ENCODE data around the gene PPM1H. TPM values are rescaled to one million over a fixed set of nuclear protein-coding genes. Genes with fewer than 3 reads are reported as not detected.

PPM1H gene
- total RNA-seq, 3 donors from 2014 or later = 4.9 to 6.1 (median 5.8) TPM

DNA sequence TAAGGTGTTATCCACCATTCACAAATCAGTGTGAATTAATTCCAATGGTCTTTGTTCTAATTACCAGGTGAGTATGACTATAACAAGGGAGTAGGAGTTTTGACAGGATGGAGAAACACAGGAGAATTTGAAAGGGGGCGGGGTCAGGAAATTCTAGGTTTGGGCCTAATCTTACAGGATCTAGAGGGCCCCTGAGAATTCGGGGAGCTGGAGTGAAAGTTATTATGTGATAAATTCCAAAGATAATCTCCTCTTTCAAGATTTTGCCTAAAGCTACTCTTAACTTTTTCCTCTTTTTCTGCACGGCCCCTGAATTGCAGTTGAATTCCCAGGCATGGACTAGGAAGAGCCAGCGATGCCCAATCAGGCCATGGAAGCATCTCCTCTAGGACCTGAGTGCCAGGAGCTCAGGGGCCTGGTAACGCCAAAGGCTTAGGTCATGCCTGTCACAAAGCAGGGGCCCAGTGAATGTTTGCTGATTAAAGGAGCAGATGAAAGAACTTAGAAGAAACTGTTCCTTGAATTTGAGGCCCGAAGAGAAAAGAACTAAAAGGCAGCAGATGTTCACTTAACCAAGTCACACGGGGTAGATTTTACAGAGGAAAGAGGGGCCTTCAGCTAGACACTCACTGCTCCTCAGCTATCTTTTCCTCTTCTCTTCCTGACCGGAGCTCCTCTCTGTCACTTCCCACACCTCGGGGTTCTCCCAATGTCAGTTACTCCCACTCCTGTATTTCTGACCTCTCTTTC is 195.5 kb downstream of the PPM1H start:
- ATAC-seq = no peak
- no peaks in the 10 kb centered on the region for H3K36me3 ChIP-seq (ENCODE audit: low read depth)
- intact Hi-C loops (cut with DNase I, micrococcal nuclease) = no loop called here
- TF ChIP-seq, protein P1, sequence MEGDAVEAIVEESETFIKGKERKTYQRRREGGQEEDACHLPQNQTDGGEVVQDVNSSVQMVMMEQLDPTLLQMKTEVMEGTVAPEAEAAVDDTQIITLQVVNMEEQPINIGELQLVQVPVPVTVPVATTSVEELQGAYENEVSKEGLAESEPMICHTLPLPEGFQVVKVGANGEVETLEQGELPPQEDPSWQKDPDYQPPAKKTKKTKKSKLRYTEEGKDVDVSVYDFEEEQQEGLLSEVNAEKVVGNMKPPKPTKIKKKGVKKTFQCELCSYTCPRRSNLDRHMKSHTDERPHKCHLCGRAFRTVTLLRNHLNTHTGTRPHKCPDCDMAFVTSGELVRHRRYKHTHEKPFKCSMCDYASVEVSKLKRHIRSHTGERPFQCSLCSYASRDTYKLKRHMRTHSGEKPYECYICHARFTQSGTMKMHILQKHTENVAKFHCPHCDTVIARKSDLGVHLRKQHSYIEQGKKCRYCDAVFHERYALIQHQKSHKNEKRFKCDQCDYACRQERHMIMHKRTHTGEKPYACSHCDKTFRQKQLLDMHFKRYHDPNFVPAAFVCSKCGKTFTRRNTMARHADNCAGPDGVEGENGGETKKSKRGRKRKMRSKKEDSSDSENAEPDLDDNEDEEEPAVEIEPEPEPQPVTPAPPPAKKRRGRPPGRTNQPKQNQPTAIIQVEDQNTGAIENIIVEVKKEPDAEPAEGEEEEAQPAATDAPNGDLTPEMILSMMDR (IDR thresholded peaks at IDR 0.05) = no peak
- no peaks in the 10 kb centered on the region for H3K9me3 ChIP-seq
- no peaks in the 10 kb centered on the region for H3K4me1 ChIP-seq (ENCODE audit: low read depth)
- no peak for DNase-seq
- H3K4me3 ChIP-seq = no peak overlapping the region

DNA sequence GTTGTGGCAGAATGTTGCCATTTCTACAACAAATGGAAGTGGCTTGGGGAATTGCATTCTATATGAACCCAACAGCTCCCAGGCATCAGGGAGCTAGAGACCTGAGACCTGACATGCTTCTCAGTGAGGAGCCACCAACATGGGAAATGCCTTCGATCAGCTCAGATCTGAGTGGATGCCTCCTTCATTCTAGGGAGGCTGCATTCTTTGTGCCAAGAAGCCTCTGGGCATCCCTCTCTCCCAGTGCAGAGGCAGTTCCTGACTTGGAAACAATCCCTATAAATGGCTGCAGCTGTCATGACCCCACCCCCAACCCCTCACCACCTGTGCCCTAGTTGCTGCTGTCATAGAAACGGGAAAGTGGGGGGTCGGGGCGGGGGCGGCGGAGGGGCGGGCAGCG is 196.3 kb downstream of the PPM1H start:
- no peaks in the 10 kb centered on the region for H3K9me3 ChIP-seq
- DNase-seq = no peak
- H3K4me3 ChIP-seq = no peak overlapping the region
- TF ChIP-seq, protein P1 (IDR thresholded peaks at IDR 0.05) = no peak
- no peaks in the 10 kb centered on the region for H3K4me1 ChIP-seq (ENCODE audit: low read depth)
- no peaks in the 10 kb centered on the region for H3K36me3 ChIP-seq (ENCODE audit: low read depth)
- no peak for ATAC-seq
- intact Hi-C loops (cut with DNase I, micrococcal nuclease) = no loop called here

DNA sequence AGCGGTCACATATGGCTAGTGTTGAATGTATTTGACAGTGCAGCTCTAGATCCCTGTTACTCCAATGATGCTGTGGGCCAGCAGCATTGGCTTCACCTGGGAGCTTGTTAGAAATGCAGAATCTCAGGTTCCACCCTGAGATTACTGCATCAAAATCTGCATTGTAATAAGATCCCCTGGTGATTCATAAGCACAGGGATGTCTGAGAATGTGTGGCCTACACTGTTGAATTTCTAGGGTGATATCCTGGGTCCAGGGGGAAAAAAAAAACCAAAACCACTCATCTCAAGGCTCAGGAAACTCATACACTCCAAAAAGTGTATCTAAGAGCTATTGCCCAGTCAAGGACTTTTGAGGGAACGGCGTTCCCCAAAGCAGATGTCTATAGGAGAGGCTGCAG is 196.8 kb downstream of the PPM1H start:
- DNase-seq (no peak), ATAC-seq (no peak)
- intact Hi-C loops (cut with DNase I, micrococcal nuclease) = no loop called here
- TF ChIP-seq, protein P1 (IDR thresholded peaks at IDR 0.05) = no peak
- Histone ChIP-seq H3K9me3 (no peaks in the 10 kb centered on the region), H3K36me3 (ENCODE audit: low read depth) (no peaks in the 10 kb centered on the region), H3K4me3 (no peak overlapping the region), H3K4me1 (ENCODE audit: low read depth) (no peaks in the 10 kb centered on the region)

DNA sequence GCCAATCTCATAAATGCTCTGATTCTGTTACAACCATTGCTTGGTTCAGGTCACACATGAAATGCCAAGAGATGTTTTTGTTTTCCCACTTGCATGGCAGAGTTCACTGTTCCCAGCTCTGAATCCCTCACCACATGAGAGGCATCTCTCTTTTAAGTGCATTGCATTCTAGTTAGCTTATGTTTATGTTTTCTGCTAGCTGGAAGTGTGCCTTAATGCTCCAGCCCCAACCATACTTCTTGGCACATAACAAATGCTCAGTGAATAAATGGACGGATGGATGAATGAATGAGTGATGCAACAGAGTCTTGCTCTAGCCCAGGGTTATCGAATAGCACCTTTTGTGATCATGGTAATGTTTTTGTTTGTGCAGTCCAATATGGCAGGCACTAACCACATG is 197.3 kb downstream of the PPM1H start:
- TF ChIP-seq, protein P1 (IDR thresholded peaks at IDR 0.05) = no peak
- Histone ChIP-seq H3K9me3 (no peaks in the 10 kb centered on the region), H3K36me3 (ENCODE audit: low read depth) (no peaks in the 10 kb centered on the region), H3K4me1 (ENCODE audit: low read depth) (no peaks in the 10 kb centered on the region), H3K4me3 (no peak overlapping the region)
- DNase-seq (no peak), ATAC-seq (no peak)
- intact Hi-C loops (cut with DNase I, micrococcal nuclease) = no loop called here

DNA sequence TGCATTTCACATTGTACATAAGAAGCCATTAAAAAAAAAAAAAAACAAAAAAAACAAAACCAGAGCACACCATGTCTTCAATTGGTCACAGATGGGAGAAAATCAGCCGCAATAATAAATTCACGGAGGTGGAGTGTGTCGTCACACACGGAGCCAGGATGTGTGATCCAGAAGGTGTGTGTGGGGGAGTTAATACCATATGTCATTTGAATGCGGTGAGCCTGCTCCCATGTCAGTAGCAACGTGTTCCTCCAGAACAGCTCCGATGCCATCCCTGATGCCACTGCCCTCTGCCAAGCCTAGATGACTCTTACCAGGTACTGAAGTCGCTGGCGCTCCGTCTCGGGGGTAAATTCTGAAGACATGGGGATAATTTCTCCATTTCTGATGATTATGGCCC is 197.8 kb downstream of the PPM1H start:
- DNase-seq = no peak
- H3K4me1 ChIP-seq (ENCODE audit: low read depth) = no peaks in the 10 kb centered on the region
- H3K9me3 ChIP-seq = no peaks in the 10 kb centered on the region
- no peak for ATAC-seq
- no peaks in the 10 kb centered on the region for H3K36me3 ChIP-seq (ENCODE audit: low read depth)
- TF ChIP-seq, protein P1 (IDR thresholded peaks at IDR 0.05) = no peak
- intact Hi-C loops (cut with DNase I, micrococcal nuclease) = no loop called here
- no peak overlapping the region for H3K4me3 ChIP-seq
